H9 (cell line): ENCODE data around the gene HIBCH. TPM values are rescaled to one million over a fixed set of nuclear protein-coding genes. Genes with fewer than 3 reads are reported as not detected.

Experiments used
- DNase-seq: peaks from one replicate; pipeline ENCODE4 v3.0.0-alpha.2; 2017
- H2AFZ ChIP-seq: one replicate; pipeline ENCODE4 v1.6.1; 2013; ENCODE audit warnings: mild to moderate bottlenecking, low read length, control low read depth, moderate library complexity
- H2AK5ac ChIP-seq: 2 replicates; pipeline ENCODE4 v1.6.1; 2013; ENCODE audit warnings: low read length, control low read depth, mixed read lengths; ENCODE audit not compliant: insufficient read length
- H2BK120ac ChIP-seq: one replicate; pipeline ENCODE4 v1.6.1; 2013; ENCODE audit warnings: low read depth, mild to moderate bottlenecking, low read length, control low read depth, inconsistent platforms; ENCODE audit not compliant: poor library complexity, severe bottlenecking
- H2BK12ac ChIP-seq: 2 replicates; pipeline ENCODE4 v1.6.1; 2013; ENCODE audit warnings: low read length, control low read depth, mixed read lengths, low read depth; ENCODE audit not compliant: insufficient read length
- H2BK15ac ChIP-seq: 2 replicates; pipeline ENCODE4 v1.6.1; 2013; ENCODE audit warnings: low read depth, low read length, control low read depth
- H2BK20ac ChIP-seq: one replicate; pipeline ENCODE4 v1.6.1; 2013; ENCODE audit warnings: low read depth, mild to moderate bottlenecking, low read length, control low read depth, inconsistent platforms; ENCODE audit not compliant: poor library complexity, severe bottlenecking
- H2BK5ac ChIP-seq: 2 replicates; pipeline ENCODE4 v1.6.1; 2013; ENCODE audit warnings: low read length, control low read depth, mixed read lengths; ENCODE audit not compliant: insufficient read length
- H3K14ac ChIP-seq: 2 replicates; pipeline ENCODE4 v1.6.1; 2013; ENCODE audit warnings: low read length, control low read depth; ENCODE audit not compliant: insufficient read depth
- H3K18ac ChIP-seq: 2 replicates; pipeline ENCODE4 v1.6.1; 2013; ENCODE audit warnings: low read depth, mild to moderate bottlenecking, mixed read lengths, low read length, control low read depth; ENCODE audit not compliant: insufficient read length
- H3K23ac ChIP-seq: 2 replicates; pipeline ENCODE4 v1.6.1; 2013; ENCODE audit warnings: low read length, control low read depth, mixed read lengths, low read depth; ENCODE audit not compliant: insufficient read length
- H3K23me2 ChIP-seq: 2 replicates; pipeline ENCODE4 v1.6.1; 2013; ENCODE audit warnings: low read depth, mild to moderate bottlenecking, mixed read lengths, low read length, control low read depth; ENCODE audit not compliant: insufficient read length, poor library complexity, severe bottlenecking
- H3K27ac ChIP-seq: 2 replicates; pipeline ENCODE4 v1.5.1; 2013; ENCODE audit warnings: low read length, control low read depth, mixed read lengths, low read depth; ENCODE audit not compliant: insufficient read length
- H3K27me3 ChIP-seq: 2 replicates; pipeline ENCODE4 v1.6.1; 2013; ENCODE audit warnings: low read length, control low read depth, inconsistent platforms; ENCODE audit not compliant: insufficient read depth
- H3K4ac ChIP-seq: 2 replicates; pipeline ENCODE4 v1.6.1; 2013; ENCODE audit warnings: low read depth, mild to moderate bottlenecking, control low read depth, inconsistent platforms, low read length, moderate library complexity
- H3K4me1 ChIP-seq: 2 replicates; pipeline ENCODE4 v1.6.1; 2013; ENCODE audit warnings: low read length, control low read depth, inconsistent platforms; ENCODE audit not compliant: insufficient read depth
- H3K4me2 ChIP-seq: 2 replicates; pipeline ENCODE4 v1.6.1; 2013; ENCODE audit warnings: low read length, control low read depth, mixed read lengths; ENCODE audit not compliant: insufficient read length, insufficient read depth
- H3K56ac ChIP-seq: 2 replicates; pipeline ENCODE4 v1.6.1; 2013; ENCODE audit warnings: low read depth, mild to moderate bottlenecking, mixed read lengths, low read length, control low read depth; ENCODE audit not compliant: insufficient read length
- H3K79me1 ChIP-seq: 2 replicates; pipeline ENCODE4 v1.6.1; 2013; ENCODE audit warnings: low read depth, mild to moderate bottlenecking, moderate library complexity, low read length, control low read depth, inconsistent platforms; ENCODE audit not compliant: insufficient read depth, poor library complexity, severe bottlenecking
- H3K79me2 ChIP-seq: 2 replicates; pipeline ENCODE4 v1.6.1; 2013; ENCODE audit warnings: low read length, control low read depth, inconsistent platforms; ENCODE audit not compliant: insufficient read depth
- H3K9ac ChIP-seq: 2 replicates; pipeline ENCODE4 v1.6.1; 2013; ENCODE audit warnings: low read length, control low read depth, mixed read lengths; ENCODE audit not compliant: insufficient read length; ENCODE audit errors: extremely low read depth
- H3K9me3 ChIP-seq: one replicate; pipeline ENCODE4 v1.6.1; 2013; ENCODE audit warnings: low read depth, low read length, inconsistent platforms; ENCODE audit not compliant: control insufficient read depth
- H3T11ph ChIP-seq: one replicate; pipeline ENCODE4 v1.6.1; 2013; ENCODE audit warnings: mild to moderate bottlenecking, low read length, control low read depth, inconsistent platforms
- H4K20me1 ChIP-seq: one replicate; pipeline ENCODE4 v1.6.1; 2013; ENCODE audit not compliant: control insufficient read depth, insufficient read length, insufficient read depth
- H4K5ac ChIP-seq: 2 replicates; pipeline ENCODE4 v1.6.1; 2013; ENCODE audit warnings: low read depth, mild to moderate bottlenecking, mixed read lengths, low read length, control low read depth; ENCODE audit not compliant: insufficient read length
- H4K8ac ChIP-seq: replicated peaks from 2 replicates; pipeline ENCODE4 v1.6.1; 2013; ENCODE audit warnings: low read length, control low read depth, mixed read lengths, low read depth; ENCODE audit not compliant: insufficient read length
- H4K91ac ChIP-seq: 2 replicates; pipeline ENCODE4 v1.6.1; 2013; ENCODE audit warnings: low read depth, mild to moderate bottlenecking, moderate library complexity, mixed read lengths, low read length, control low read depth; ENCODE audit not compliant: insufficient read length
- H3K27ac Mint-ChIP-seq, 3 experiments: 2 replicates in 2 of 3; 3 replicates in 1 of 3; pipeline ENCODE4 v1.8.0; 2020 to 2021; ENCODE audit warnings: mixed read lengths in 3 of 3, mild to moderate bottlenecking in 1 of 3, moderate library complexity in 1 of 3
- H3K27me3 Mint-ChIP-seq: 2 replicates; pipeline ENCODE4 v1.8.0; 2021; ENCODE audit warnings: low read depth, mild to moderate bottlenecking, moderate library complexity, mixed read lengths
- H3K36me3 Mint-ChIP-seq, 3 experiments: 2 replicates in 2 of 3; 3 replicates in 1 of 3; pipeline ENCODE4 v1.8.0; 2020 to 2021; ENCODE audit warnings: low read depth in 3 of 3, mixed read lengths in 3 of 3; ENCODE audit not compliant: insufficient read depth in 1 of 3
- H3K4me1 Mint-ChIP-seq, 2 experiments: 2 replicates each; pipeline ENCODE4 v1.8.0; 2020; ENCODE audit warnings: mixed read lengths in 2 of 2
- H3K4me3 Mint-ChIP-seq, 2 experiments: 2 replicates in 1 of 2; 3 replicates in 1 of 2; pipeline ENCODE4 v1.8.0; 2020 to 2021; ENCODE audit warnings: mild to moderate bottlenecking in 2 of 2, mixed read lengths in 2 of 2, moderate library complexity in 1 of 2
- H3K9me3 Mint-ChIP-seq, 2 experiments: 2 replicates in 1 of 2; 3 replicates in 1 of 2; pipeline ENCODE4 v1.8.0; 2020; ENCODE audit warnings: mild to moderate bottlenecking in 2 of 2, mixed read lengths in 2 of 2, moderate library complexity in 1 of 2
- CTCF ChIP-seq: fragments of 200-600 bp; sonication (generic); conservative IDR thresholded peaks from 3 replicates; pipeline ENCODE4 v1.8.0; 2021; ENCODE audit warnings: antibody characterized with exemption, mild to moderate bottlenecking
- WGBS: extraction: QIAGEN DNeasy Blood & Tissue Kit; methylation state at CpG from one replicate; pipeline ENCODE4 v1.1.7; 2013; ENCODE audit warnings: missing lambda C conversion rate, low lambda C conversion rate, mixed read lengths; ENCODE audit not compliant: insufficient read length; ENCODE audit errors: extremely low coverage; 5-methylcytosine and 5-hydroxymethylcytosine counted together
- total RNA-seq: library from RNA; stranded (reverse); gene quantifications from 2 replicates; pipeline ENCODE4 v1.2.1, GENCODE V29; 2021

Gene HIBCH
- total RNA-seq, 1 experiment from 2014 or later = 28.0 TPM

GRCh38 chr2:190351955-190352354 is 32.3 kb upstream of the HIBCH start:
- no peak overlapping the region for H2BK5ac ChIP-seq
- no peaks in the 10 kb centered on the region for H3K27me3 Mint-ChIP-seq
- no peak for DNase-seq
- no CpG with 5 or more reads among the region's 3 CpGs for WGBS
- H2BK12ac ChIP-seq = no peak overlapping the region
- H2BK15ac ChIP-seq = no peak overlapping the region
- H2AFZ ChIP-seq = no peak overlapping the region
- H3K18ac ChIP-seq = no peak overlapping the region
- no peaks in the 10 kb centered on the region for H3K9me3 ChIP-seq
- no peak overlapping the region for H3K27ac ChIP-seq
- H3K9me3 Mint-ChIP-seq = no peaks in the 10 kb centered on the region
- H3K27ac Mint-ChIP-seq = no peak overlapping the region; a peak in 1 of 7 replicates
- no peak overlapping the region for H4K8ac ChIP-seq
- no peaks in the 10 kb centered on the region for H4K20me1 ChIP-seq
- no peak for TF ChIP-seq CTCF
- H3K36me3 Mint-ChIP-seq = no peaks in the 10 kb centered on the region
- H3K79me2 ChIP-seq = no peaks in the 10 kb centered on the region
- H3K4me2 ChIP-seq = no peak overlapping the region
- no peak overlapping the region for H3K23ac ChIP-seq
- no peak overlapping the region for H3K56ac ChIP-seq
- H2BK120ac ChIP-seq = no peak overlapping the region
- H2AK5ac ChIP-seq = no peak overlapping the region
- no peak overlapping the region for H3K14ac ChIP-seq
- H3K4me1 Mint-ChIP-seq = peaks cover 5 to 12% of the 10 kb centered on the region in 2 experiments
- no peak overlapping the region for H3K9ac ChIP-seq
- H3K27me3 ChIP-seq = no peaks in the 10 kb centered on the region
- H3K4ac ChIP-seq = no peak overlapping the region
- H3K4me3 Mint-ChIP-seq = no peak overlapping the region
- H2BK20ac ChIP-seq = no peak overlapping the region
- H4K91ac ChIP-seq = no peak overlapping the region
- H3K23me2 ChIP-seq = no peaks in the 10 kb centered on the region
- no peaks in the 10 kb centered on the region for H3K79me1 ChIP-seq
- no peaks in the 10 kb centered on the region for H3K4me1 ChIP-seq
- no peak overlapping the region for H3T11ph ChIP-seq
- no peak overlapping the region for H4K5ac ChIP-seq
